Stimulated activated CD8-positive, alpha-beta memory T cell treated with anti-CD3 and anti-CD28 coated beads, Interleukin-12 subunit alpha, Interleukin-12 subunit beta, amount 100 ng/mL, for 1 hour (primary cell): ENCODE results near the gene INTS15.
A peak's percentile ranks its signal among the peaks of the same experiment; 100 is the strongest.
"Not testable (repeated sequence)": the region's sequence is repeated elsewhere in the genome, so short reads cannot be mapped to it uniquely, and the experiment has no call there.

Experiments
- DNase-seq: peaks from one replicate; pipeline ENCODE4 v3.0.0-alpha.2; 2020; ENCODE audit warnings: low read depth

The INTS15 gene

GRCh38 chr7:6589829-6590644, at the start of gene INTS15:
TSS of gene INTS15 (plus strand) at chr7:6590021. CDS start at chr7:6590284, 263 bp downstream.
- DNase-seq = peak; percentile 60

- DNase-seq = no peak
These were observed 47.5 kb upstream of the INTS15 start for GRCh38 chr7:6542368-6542767.

- DNase-seq = no peak
These were observed 44.3 kb upstream of the INTS15 start for GRCh38 chr7:6545398-6546126.

- DNase-seq = no peak
These were observed 43.1 kb upstream of the INTS15 start for GRCh38 chr7:6546498-6547251.

GRCh38 chr7:6547400-6547799, 42.4 kb upstream of the INTS15 start:
- DNase-seq = no peak

GRCh38 chr7:6551016-6551511, 38.8 kb upstream of the INTS15 start, which contains the start of gene GRID2IP:
TSS of gene GRID2IP (minus strand) at chr7:6551461. CDS start at chr7:6551436, 25 bp downstream.
- no peak for DNase-seq

- no peak for DNase-seq
These were observed 36.3 kb upstream of the INTS15 start for GRCh38 chr7:6553448-6554044.

- DNase-seq = no peak
These were observed 35.0 kb upstream of the INTS15 start for GRCh38 chr7:6554848-6555247.

GRCh38 chr7:6556196-6556595, 33.6 kb upstream of the INTS15 start:
- no peak for DNase-seq

GRCh38 chr7:6558837-6559236, 31.0 kb upstream of the INTS15 start:
- DNase-seq = no peak

GRCh38 chr7:6559896-6560295, 29.9 kb upstream of the INTS15 start:
- no peak for DNase-seq

GRCh38 chr7:6562106-6562505, 27.7 kb upstream of the INTS15 start:
- no peak for DNase-seq

- DNase-seq = no peak
These were observed 25.7 kb upstream of the INTS15 start for GRCh38 chr7:6563936-6564770.

- DNase-seq = no peak
These were observed 24.2 kb upstream of the INTS15 start for GRCh38 chr7:6565655-6566054.

- no peak for DNase-seq
These were observed 21.9 kb upstream of the INTS15 start for GRCh38 chr7:6567886-6568285.

GRCh38 chr7:6571160-6571779, 18.6 kb upstream of the INTS15 start:
- DNase-seq = no peak

- no peak for DNase-seq
These were observed 14.4 kb upstream of the INTS15 start for GRCh38 chr7:6575281-6576023.

GRCh38 chr7:6576024-6576866, 13.6 kb upstream of the INTS15 start:
- DNase-seq = no peak

- not testable (repeated sequence) for DNase-seq
These were observed 12.9 kb upstream of the INTS15 start for GRCh38 chr7:6576867-6577368.
